Endothelial cell of coronary artery (primary cell): ENCODE results near the gene OR10H4. TPM values are rescaled to one million over a fixed set of nuclear protein-coding genes. Genes with fewer than 3 reads are reported as not detected.

Experiments
- total RNA-seq: library from RNA; depleted of rRNA; stranded (reverse); fragments of >200 nt; gene quantifications from 2 replicates; pipeline ENCODE4 v1.2.3, GENCODE V29; 2014

OR10H4 gene, protein sequence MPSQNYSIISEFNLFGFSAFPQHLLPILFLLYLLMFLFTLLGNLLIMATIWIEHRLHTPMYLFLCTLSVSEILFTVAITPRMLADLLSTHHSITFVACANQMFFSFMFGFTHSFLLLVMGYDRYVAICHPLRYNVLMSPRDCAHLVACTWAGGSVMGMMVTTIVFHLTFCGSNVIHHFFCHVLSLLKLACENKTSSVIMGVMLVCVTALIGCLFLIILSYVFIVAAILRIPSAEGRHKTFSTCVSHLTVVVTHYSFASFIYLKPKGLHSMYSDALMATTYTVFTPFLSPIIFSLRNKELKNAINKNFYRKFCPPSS
- not detected in 2 replicates for total RNA-seq

DNA sequence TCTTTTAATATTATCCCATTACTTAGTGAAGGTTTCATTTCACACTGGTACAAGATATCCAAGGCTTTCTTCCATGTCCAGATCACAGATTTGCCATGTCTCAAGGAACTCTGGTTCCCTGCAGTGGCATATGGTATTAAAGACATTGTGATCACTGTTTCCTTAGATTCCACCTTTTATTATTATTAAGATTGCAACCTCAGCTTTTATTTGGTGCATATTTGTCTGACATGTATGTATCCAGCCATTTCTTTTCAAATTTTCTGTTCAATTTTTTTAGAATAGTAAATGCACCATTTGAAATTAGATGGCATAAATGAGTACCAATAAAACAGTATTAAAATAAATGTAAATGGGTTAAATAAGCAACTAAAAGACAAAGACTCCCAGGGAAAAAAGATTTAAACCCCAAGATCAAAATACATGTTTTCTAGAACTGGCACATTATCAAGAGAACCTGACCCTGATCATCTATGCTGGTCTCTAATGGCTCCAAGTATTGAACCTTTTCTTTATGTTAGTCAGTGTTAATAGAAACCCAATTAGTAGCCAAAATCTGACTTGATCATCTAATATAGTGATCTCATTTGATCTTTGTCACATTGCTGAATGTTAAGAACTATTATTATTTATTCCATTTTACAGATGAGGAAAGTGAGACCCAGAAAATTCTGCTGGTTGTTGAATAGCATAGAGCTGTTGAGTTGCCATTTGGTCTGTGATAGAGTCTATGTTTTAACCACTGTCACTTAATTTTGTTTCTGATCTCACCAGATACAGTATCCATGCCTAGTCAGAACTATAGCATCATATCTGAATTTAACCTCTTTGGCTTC, at the start of gene OR10H4:
Gene OR10H4 (plus strand): TSS at position 786 of the 836 bp plus-strand sequence. CDS start 0 bp downstream, at position 786.

DNA sequence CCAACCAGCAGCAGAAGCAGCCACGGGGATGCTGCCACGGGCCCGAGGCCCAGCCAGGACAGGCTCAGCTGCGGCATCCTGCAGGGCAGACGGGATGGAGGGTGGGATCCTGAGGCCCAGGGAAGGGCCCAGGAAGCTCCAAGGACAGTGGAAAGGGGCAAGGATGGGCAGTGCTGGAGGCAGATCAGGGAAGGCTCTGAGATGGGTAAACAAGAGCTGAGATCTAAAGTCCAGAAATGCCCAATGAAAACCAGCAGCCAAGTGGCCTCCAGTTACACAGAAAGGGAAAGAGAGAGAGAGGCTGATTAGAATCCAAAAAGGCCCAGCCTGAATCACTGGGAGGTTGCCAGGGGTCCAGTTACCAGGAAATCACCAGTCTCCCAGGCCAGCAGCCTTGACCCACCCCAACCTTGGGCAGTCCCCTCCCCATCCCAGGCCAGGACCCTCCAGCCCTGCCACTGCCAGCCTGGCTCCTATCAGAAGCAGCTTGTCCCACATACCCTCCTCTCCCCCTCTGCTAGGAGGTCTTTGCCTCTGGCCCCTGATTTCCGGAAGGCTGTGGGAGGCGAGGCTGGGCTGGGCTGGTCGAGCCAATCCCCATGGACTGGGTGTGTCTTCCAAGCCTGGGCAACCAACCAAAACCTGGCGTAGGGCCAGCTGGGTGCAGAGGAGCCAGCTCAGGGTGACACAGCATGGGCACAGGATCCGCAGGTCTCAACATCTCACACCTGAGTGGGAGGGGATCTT, 14.3 kb upstream of the OR10H4 start, which contains the start of gene CYP4F11:
Gene CYP4F11 (minus strand): TSS at position 198 of the 747 bp plus-strand sequence. CDS start 121 bp downstream, at position 77.

Other genes starting within 250 kb of the OR10H4 start
- gene OR10H2, start 221.0 kb upstream of the OR10H4 start, total RNA-seq, result not detected in 2 replicates
- not detected in 2 replicates for gene OR10H3, start 211.0 kb upstream of the OR10H4 start, total RNA-seq
- gene OR10H5, start 161.3 kb upstream of the OR10H4 start, total RNA-seq, result not detected in 2 replicates
- gene OR10H1, start 133.3 kb upstream of the OR10H4 start, total RNA-seq, result not detected in 2 replicates
- not detected in 2 replicates for gene CYP4F2, start 50.9 kb upstream of the OR10H4 start, total RNA-seq
- not detected in 2 replicates for gene CYP4F11, start 14.5 kb upstream of the OR10H4 start, total RNA-seq
- 510 and 939 TPM in 2 replicates for gene TPM4, start 127.5 kb downstream of the OR10H4 start, total RNA-seq
- 89.6 and 93.1 TPM in 2 replicates for gene RAB8A, start 162.9 kb downstream of the OR10H4 start, total RNA-seq
- gene HSH2D, start 194.7 kb downstream of the OR10H4 start, total RNA-seq, result not detected in 2 replicates
- gene CIB3, start 224.5 kb downstream of the OR10H4 start, total RNA-seq, result not detected in 2 replicates
- 108 and 121 TPM in 2 replicates for gene FAM32A, start 236.4 kb downstream of the OR10H4 start, total RNA-seq
- 81.1 and 94.1 TPM in 2 replicates for gene AP1M1, start 248.9 kb downstream of the OR10H4 start, total RNA-seq